Right lobe of liver (tissue), 6 donors: ENCODE data around the gene TRIP12. TPM values are rescaled to one million over a fixed set of nuclear protein-coding genes. Genes with fewer than 3 reads are reported as not detected.

Experiments used
- ATAC-seq, 4 donors: fragments of 200-7000 bp; cut with Tn5 transposase; one replicate each; pipeline ENCODE4 v1.9.1; 2020; ENCODE audit warnings: mild to moderate bottlenecking in 4 of 4, moderate library complexity in 4 of 4
- DNase-seq, 3 donors: peaks; one replicate each; pipeline ENCODE4 v3.0.0-alpha.2; 2020
- H3K27ac ChIP-seq, 3 donors: fragments of 200-600 bp; one replicate each; pipeline ENCODE4 v1.8.0; 2022
- H3K27me3 ChIP-seq, 2 donors: fragments of 200-600 bp; one replicate each; pipeline ENCODE4 v1.8.0; 2022
- H3K36me3 ChIP-seq, 4 donors: fragments of 200-600 bp; sonication (generic) in 1 of 4; one replicate each; pipeline versions ENCODE4 v1.5.1 to v1.8.0; 2017 to 2022; ENCODE audit warnings: control low read depth in 1 of 4
- H3K4me1 ChIP-seq, 4 donors: fragments of 200-600 bp; sonication (generic) in 1 of 4; one replicate each; pipeline versions ENCODE4 v1.5.1 to v1.8.0; 2017 to 2022; ENCODE audit warnings: control low read depth in 1 of 4
- H3K4me3 ChIP-seq, 3 donors: fragments of 200-600 bp; one replicate each; pipeline ENCODE4 v1.8.0; 2022
- H3K9me3 ChIP-seq, 4 donors: fragments of 200-600 bp; sonication (generic) in 1 of 4; one replicate each; pipeline versions ENCODE4 v1.5.1 to v1.8.0; 2017 to 2022; ENCODE audit warnings: control low read depth in 1 of 4
- POLR2A ChIP-seq: fragments of 450-650 bp; IDR thresholded peaks from one replicate; pipeline ENCODE4 v1.6.1; 2017; ENCODE audit warnings: antibody characterized with exemption, mild to moderate bottlenecking
- WGBS: methylation state at CpG from one replicate; pipeline ENCODE4 v1.1.6; 2018; ENCODE audit warnings: low coverage, low lambda C conversion rate; ENCODE audit not compliant: insufficient coverage; ENCODE audit errors: missing lambda C conversion rate; 5-methylcytosine and 5-hydroxymethylcytosine counted together
- intact Hi-C, 2 donors: fragments of 100-400 bp; cut with DNase I; formaldehyde crosslinking; loops; one replicate each; pipeline versions ENCODE4 v1.11.2 to v1.14.1; 2022
- total RNA-seq, 6 experiments: library from RNA; depleted of rRNA in 2 of 6; stranded (reverse); fragments of >200 nt in 2 of 6; fragmentation: NEBNext Ultra II Directional in 3 of 6; extraction: Animal tissue kit (Norgen Biotek cat#: 25700) in 3 of 6; gene quantifications; one replicate each; pipeline versions ENCODE4 v1.1.0 to v1.2.4, GENCODE V29; 2016 to 2023
- TF ChIP-seq, protein P1 (sequence below), 4 donors: fragments of 200-600 bp in 3 of 4; fragments of 450-650 bp in 1 of 4; IDR thresholded peaks; one replicate each; pipeline versions ENCODE4 v1.5.1 to v1.8.0; 2016 to 2022; ENCODE audit warnings: antibody characterized with exemption in 4 of 4, mild to moderate bottlenecking in 2 of 4
- donor health status: DM: no; HTN: yes; CAD: no.
- donor health status: DM: no; HTN: no; CAD: no.
- donor health status: DM: no; HTN: no; CAD: no.
- donor health status: DM: no; HTN: yes; CAD: no.
- donor health status: DM: no; HTN: yes; CAD: no.

The TRIP12 gene
- total RNA-seq, 6 experiments from 2014 or later = 66.5 to 98.0 (median 85.4) TPM

DNA sequence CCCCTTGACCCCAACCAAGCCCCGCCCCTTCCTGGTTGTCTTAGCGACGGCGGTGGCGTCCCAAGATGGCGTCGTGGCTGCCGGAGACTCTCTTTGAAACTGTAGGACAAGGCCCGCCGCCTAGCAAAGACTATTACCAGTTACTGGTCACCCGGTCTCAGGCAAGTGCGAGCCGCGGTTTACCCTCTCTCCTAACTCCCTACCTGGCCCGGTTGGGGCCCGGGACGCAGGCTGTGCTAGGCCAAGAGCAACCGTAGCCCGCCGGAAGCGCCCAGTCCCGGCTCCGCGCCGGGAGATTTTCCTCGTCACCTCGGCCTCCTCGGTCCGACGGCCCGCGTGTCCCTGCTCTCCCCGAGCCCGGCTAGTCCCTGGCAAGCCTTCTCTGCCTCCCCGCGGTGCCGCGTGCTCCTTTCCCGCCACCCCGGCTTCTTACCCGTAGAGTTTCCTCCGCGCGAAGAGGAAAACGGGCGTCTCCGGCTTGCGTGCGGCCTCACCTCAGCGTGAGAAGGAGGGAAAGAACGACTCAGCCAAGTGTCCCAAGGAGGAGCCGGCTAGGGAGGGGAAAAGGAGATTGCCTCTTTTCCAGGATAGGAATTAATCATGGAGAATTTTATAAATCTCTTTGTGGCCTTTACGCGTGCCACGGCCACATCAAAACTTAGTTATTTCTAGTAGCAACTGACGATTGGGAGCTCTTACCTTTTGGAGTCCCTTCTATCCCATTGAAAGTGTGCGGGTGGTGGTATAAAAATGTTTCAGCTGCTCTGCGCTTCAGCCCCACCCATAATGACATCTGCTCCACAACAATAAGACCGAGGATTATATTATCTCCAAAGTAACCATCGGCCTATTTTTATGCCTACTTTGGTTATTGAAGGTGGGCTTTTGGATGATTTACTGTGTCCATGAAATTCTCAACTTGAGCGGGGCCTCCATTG lies 909 bp upstream of the TRIP12 start, which contains the start of gene FBXO36:
FBXO36 (plus strand) TSS at position 55 of the 938 bp plus-strand sequence; CDS start at position 66, 11 bp downstream.
- no peak for TF ChIP-seq POLR2A
- TF ChIP-seq, protein P1, sequence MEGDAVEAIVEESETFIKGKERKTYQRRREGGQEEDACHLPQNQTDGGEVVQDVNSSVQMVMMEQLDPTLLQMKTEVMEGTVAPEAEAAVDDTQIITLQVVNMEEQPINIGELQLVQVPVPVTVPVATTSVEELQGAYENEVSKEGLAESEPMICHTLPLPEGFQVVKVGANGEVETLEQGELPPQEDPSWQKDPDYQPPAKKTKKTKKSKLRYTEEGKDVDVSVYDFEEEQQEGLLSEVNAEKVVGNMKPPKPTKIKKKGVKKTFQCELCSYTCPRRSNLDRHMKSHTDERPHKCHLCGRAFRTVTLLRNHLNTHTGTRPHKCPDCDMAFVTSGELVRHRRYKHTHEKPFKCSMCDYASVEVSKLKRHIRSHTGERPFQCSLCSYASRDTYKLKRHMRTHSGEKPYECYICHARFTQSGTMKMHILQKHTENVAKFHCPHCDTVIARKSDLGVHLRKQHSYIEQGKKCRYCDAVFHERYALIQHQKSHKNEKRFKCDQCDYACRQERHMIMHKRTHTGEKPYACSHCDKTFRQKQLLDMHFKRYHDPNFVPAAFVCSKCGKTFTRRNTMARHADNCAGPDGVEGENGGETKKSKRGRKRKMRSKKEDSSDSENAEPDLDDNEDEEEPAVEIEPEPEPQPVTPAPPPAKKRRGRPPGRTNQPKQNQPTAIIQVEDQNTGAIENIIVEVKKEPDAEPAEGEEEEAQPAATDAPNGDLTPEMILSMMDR (IDR thresholded peaks at IDR 0.05) = no peak
- intact Hi-C loops = loop anchor here in 1 of 2 donors (10.0 kb wide), 1 partner anchor 118 kb away; no protein-coding TSS in a partner anchor
- 4% methylated on average over 21 of the region's 61 CpGs for WGBS

DNA sequence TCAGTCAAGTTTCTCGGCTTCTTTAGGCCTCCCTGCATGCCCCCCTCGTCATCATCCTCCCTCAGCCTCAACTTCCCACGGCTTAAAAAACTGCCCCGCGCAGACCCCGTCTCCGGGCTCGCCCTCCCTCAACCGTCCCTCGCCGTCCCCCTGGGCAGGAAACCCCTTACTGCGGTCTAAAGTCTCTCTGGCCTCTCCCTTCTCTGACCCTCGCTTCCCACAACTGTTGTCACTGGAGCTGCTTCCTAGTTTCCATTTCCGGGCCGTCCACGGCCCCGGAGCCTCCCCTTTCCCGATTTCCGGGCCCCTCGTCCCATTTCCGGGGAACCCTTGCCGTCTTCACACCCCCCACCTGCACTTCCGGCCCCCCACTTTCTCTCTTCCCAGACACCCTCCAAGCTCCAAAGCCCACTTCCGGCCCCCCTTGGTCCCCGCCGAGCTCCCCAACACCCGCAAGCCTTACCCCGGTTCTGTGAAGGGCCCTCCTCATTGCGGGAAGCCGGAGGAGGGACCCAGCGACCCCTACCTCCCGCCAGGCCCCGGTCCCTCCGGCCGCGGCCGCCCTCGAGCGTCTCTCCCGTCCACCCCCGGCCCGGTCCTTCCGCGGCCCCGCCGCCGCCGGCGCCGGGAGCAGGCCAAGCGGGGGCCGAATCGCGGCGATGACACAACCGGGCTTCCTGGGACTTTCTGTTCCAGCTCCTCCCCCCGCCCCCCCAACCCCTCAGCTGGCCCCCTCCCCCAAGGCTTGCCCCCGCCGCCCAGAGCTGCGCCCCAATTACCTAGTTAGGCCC lies 513 bp downstream of the TRIP12 start:
- intact Hi-C loops = loop anchor here in 1 of 2 donors (10.0 kb wide), 1 partner anchor 116 kb away; no protein-coding TSS in a partner anchor
- Histone ChIP-seq H3K4me1 (peaks cover 0 to 17% (median 8%) of the 10 kb centered on the region in 4 donors), H3K36me3 (no peaks in the 10 kb centered on the region), H3K27ac (peak overlapping the region; percentile 86 to 97 (median 91)), H3K9me3 (no peaks in the 10 kb centered on the region), H3K4me3 (peak overlapping the region; percentile 71 to 91 (median 89)), H3K27me3 (no peaks in the 10 kb centered on the region)
- DNase-seq (peak; percentile 73 to 76 (median 75)), ATAC-seq (peak; percentile 23 to 48 (median 26))
- peak; percentile 26 for TF ChIP-seq POLR2A
- TF ChIP-seq, protein P1 (IDR thresholded peaks at IDR 0.05) = no peak
- WGBS = under 1% methylated on average over 28 of the region's 60 CpGs

More for the DNA sequence above, 909 bp upstream of the TRIP12 start, which contains the start of gene FBXO36:
- Histone ChIP-seq H3K4me1 (peaks cover 0 to 17% (median 8%) of the 10 kb centered on the region in 4 donors), H3K9me3 (no peaks in the 10 kb centered on the region), H3K27me3 (no peaks in the 10 kb centered on the region), H3K36me3 (no peaks in the 10 kb centered on the region), H3K27ac (peak within 1 kb of the TSS; percentile 86 to 97 (median 91)), H3K4me3 (peak within 1 kb of the TSS; percentile 71 to 91 (median 89))
- ATAC-seq = peak; percentile 78 to 81 (median 79)
- DNase-seq = peak; percentile 89 to 92 (median 92)

DNA sequence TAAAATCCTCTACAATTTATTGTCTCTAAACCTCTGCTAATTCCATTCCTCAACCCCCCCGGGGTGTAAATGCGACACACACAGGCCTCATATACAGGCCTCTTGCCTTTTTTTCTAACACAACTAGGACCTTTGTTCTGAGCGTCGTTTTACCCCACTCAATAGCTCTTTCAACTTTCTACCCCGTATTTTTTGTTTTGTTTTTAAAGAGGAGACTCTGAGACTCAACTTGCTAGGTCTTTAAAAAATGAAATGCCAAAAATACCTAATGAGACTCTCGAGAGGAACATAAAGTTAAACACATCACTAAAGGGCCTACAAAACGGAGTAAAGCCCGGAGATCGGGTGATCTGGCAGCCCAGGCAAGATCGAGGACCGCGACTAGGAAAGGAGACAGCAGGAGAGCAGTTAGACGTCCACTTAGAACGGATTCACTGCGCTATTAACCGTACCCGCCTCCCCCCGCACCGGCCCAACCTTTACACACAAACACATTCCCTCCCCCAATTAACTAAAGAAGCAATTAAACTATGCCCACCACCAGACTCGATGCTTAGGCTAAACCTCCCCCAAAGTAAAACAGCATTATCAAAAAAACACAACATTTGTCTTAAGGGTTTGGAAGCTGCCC lies 1.7 kb downstream of the TRIP12 start:
- ATAC-seq = peak in 1 of 4 donors; percentile 6
- no peak for DNase-seq
- H3K4me3 ChIP-seq = peak overlapping the region; percentile 71 to 91 (median 89)
- H3K27me3 ChIP-seq = no peaks in the 10 kb centered on the region
- TF ChIP-seq, protein P1 (IDR thresholded peaks at IDR 0.05) = no peak
- TF ChIP-seq POLR2A = no peak
- H3K4me1 ChIP-seq = peaks cover 0 to 17% (median 8%) of the 10 kb centered on the region in 4 donors
- 1% methylated on average over 20 of the region's 20 CpGs for WGBS
- no peaks in the 10 kb centered on the region for H3K9me3 ChIP-seq
- H3K27ac ChIP-seq = peak overlapping the region; percentile 19 to 97 (median 91)
- H3K36me3 ChIP-seq = no peaks in the 10 kb centered on the region
- intact Hi-C loops = loop anchor here in 1 of 2 donors (10.0 kb wide), 1 partner anchor 115 kb away; no protein-coding TSS in a partner anchor

DNA sequence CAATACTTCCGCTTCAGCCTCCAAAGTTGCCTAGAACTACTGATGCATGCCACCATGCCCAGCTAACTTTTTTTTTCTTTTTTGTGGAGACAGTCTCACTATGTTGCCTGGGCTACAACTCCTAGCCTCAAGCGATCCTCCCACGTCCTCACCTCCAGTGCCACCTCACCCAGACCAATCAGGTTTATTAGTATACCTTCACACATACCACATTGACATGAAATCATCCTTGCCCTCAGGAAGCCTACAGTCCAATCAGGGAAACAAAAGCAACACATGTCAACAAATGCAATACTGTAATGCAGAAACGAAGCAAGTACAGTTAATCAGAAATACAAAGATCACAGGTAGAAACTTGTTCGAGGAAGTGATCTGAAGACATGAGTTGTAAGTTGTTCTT lies 4.0 kb downstream of the TRIP12 start:
- H3K27me3 ChIP-seq = no peaks in the 10 kb centered on the region
- 90% methylated on average over 4 of the region's 5 CpGs for WGBS
- no peaks in the 10 kb centered on the region for H3K36me3 ChIP-seq
- intact Hi-C loops = no loop called here
- TF ChIP-seq, protein P1 (IDR thresholded peaks at IDR 0.05) = no peak
- no peak for TF ChIP-seq POLR2A
- no peak for DNase-seq
- H3K9me3 ChIP-seq = no peaks in the 10 kb centered on the region
- no peak for ATAC-seq
- H3K4me1 ChIP-seq = peaks cover 0 to 27% (median 6%) of the 10 kb centered on the region in 4 donors
- no peak overlapping the region for H3K27ac ChIP-seq
- H3K4me3 ChIP-seq = no peak overlapping the region
